ENCODE results near the gene SRPK3. TPM values are rescaled to one million over a fixed set of nuclear protein-coding genes. Genes with fewer than 3 reads are reported as not detected.

Gene SRPK3
- polyA plus RNA-seq, 1 of the 3 experiments (the other 2 are of a cell fraction) = 0.74 TPM

DNA sequence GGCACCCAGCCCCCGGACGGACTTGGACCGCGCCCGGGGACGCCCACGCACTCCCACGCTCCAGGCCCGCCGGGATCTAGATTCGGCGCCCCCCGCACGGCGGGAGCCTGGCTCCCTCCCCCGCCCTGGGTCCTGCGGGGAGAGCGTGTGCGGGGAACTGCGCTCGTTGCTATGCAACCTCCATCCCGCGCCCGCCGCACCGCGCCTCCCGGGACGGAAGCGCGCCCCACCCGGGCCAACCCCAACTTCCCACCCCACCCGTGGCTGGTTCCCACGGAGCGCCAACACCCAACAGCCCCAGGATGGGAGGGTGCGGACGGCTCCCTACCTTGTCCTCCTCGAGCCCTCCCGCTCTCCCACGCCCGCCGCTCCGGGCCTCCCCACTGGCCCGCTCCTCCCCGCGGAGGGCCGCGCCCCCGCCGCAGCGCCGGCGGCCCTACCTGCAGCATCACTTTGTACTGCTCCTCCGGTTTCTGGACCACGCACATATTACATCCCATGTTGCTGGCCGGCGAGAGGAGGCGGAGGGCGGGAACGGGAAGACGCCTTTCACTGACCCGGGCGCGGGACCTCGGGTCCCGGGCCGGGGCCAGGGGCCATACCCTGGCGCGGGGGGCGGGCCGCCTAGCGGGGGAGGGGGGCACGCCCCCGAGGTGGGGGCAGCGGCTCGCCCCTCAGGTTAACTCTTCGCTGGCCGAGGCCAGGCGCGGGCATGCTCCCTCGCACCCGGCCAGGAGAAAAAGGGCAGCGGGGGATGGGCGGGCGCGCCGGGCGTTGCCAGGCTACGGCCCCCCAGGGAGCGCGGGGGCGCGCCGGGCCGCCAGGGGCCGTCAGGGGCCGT, 49.2 kb downstream of the SRPK3 start, which contains the start of gene PDZD4:
Gene PDZD4 (minus strand): TSS at position 746 of the 841 bp plus-strand sequence. CDS start 246 bp downstream, at position 500.
- CTCF ChIA-PET = interaction anchor here (0.6 to 1.2 kb wide), 2 partner anchors 39 to 48 kb away, joined by 3 read pairs; no protein-coding TSS in a partner anchor

More for the DNA sequence above, 49.2 kb downstream of the SRPK3 start, which contains the start of gene PDZD4:
- Histone ChIP-seq H3K9me3 (no peaks in the 10 kb centered on the region), H3F3A (replicated peaks; ENCODE audit: insufficient read depth) (peaks cover 5% of the 10 kb centered on the region), H3K4me1 (ENCODE audit: control insufficient read depth in 1 of 2, insufficient read depth in 2 of 2, low read depth in 1 of 2, low read length in 1 of 2) (peaks cover 0 to 2% of the 10 kb centered on the region in 2 experiments; a peak in 1 of 4 replicates), H3K36me3 (replicated peaks in 1 of 2; ENCODE audit: control insufficient read depth in 1 of 2, insufficient read depth in 2 of 2, low read length in 1 of 2) (no peaks in the 10 kb centered on the region), H4K20me1 (ENCODE audit: insufficient read depth) (peaks cover 5% of the 10 kb centered on the region; the same call in 1 of the 2 replicates), H3K27ac (ENCODE audit: low read depth in 2 of 2, low read length in 1 of 2) (peak within 1 kb of the TSS in 1 of 2 experiments; percentile 50; a peak in 2 of 4 replicates), H3K9me2 (no peaks in the 10 kb centered on the region), H3K27me3 (ENCODE audit: insufficient read depth) (peaks cover 62% of the 10 kb centered on the region), H3K4me3 (ENCODE audit: low read depth in 2 of 2, low read length in 1 of 2) (peak within 1 kb of the TSS; percentile 46 to 57), H3K79me2 (ENCODE audit: insufficient read depth) (no peaks in the 10 kb centered on the region), H2AFZ (ENCODE audit: low read depth) (0 out of 2 replicates have a peak within 1 kb of the TSS, but pooled peaks have one; percentile 16), H3K9ac (0 out of 2 replicates have a peak within 1 kb of the TSS, but pooled peaks have one; percentile 11), H3K4me2 (peak within 1 kb of the TSS; percentile 74)
- TF ChIP-seq FOXM1 (IDR thresholded peaks at IDR 0.05; ENCODE audit: low read depth) (no peak), ZBTB33 (IDR thresholded peaks at IDR 0.05; ENCODE audit: borderline replicate concordance, low read depth) (no peak), GATA2 (CRISPR knock-in tag; IDR thresholded peaks at IDR 0.05) (no peak), FOXJ3 (CRISPR knock-in tag; IDR thresholded peaks at IDR 0.05) (no peak), ELF1 (IDR thresholded peaks at IDR 0.05) (no peak), RFX5 (IDR thresholded peaks at IDR 0.05; ENCODE audit: low read length) (no peak), SIN3A (IDR thresholded peaks at IDR 0.05; ENCODE audit: borderline replicate concordance, low read depth, low read length) (no peak), RCOR1 (IDR thresholded peaks at IDR 0.05; ENCODE audit: low read length) (no peak), CTCF (IDR thresholded peaks at IDR 0.05) (no peak)
- DNase-seq = peak; percentile 74
- POLR2A ChIA-PET = no interaction called here
- 2% methylated on average over 33 of the region's 97 CpGs for WGBS (ENCODE audit: low lambda C conversion rate)
